D721Med (cell line): Measurements from ENCODE around the gene POMGNT1.

Source experiments
- DNase-seq: peaks from one replicate; pipeline ENCODE4 v3.0.0; 2011; ENCODE audit warnings: low spot score; ENCODE audit not compliant: insufficient read length
- FAIRE-seq: peaks from 2 replicates; lab custom pipeline; 2011; peaks lifted over from hg19 to GRCh38; lab: Jason Lieb, UNC
- TF ChIP-seq, protein P1 (sequence below): IDR thresholded peaks from 2 replicates; pipeline ENCODE4 v1.5.1; 2012; ENCODE audit warnings: mild to moderate bottlenecking, control low read depth; ENCODE audit not compliant: insufficient read depth; ENCODE audit errors: missing control alignments

The POMGNT1 gene

DNA sequence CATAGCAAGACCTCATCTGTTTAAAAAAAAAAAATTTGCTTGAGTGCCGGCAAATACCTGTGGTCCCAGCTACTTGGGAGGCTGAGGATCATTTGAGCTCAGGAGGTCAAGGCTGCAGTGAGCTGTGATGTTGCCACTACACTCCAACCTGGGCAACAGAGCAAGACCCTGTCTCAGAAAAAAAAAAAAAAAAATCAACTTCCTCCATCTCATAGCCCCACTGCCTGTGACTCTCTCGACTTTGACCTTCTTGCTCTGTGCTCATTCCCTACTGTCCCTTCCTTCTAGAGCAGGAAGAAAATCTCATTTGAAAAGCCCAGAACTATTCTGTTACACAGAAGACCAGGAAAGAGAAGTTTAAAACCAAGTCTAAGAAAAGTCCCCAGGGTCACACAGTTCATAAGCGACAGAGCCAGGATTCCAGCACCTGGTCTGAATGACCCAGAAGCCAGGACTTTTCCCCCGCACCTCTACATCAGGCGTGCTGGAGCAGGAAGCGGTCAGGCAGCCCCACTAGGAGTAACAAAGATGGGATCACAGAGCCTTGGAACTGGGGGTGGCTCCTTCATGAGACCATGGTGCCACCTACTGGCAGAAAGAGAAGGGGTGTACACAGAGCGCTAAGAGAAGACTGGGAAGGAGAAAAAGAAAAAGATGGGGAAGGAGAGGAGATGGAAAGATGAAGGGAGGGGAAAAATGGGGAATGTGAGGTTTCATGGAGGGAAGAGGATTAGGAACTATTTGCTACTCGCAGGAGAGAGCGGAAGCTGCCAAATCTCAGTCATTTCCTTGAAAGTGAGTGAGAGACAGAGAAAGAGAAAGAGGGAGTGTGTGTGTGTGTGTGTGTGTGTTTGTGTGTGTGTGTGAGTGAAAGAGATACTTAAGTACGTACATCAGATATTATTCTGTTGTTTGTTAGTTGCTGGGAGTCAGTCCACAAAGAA is 18.8 kb downstream of the POMGNT1 start:
- DNase-seq: peak; percentile 90
- TF ChIP-seq, protein P1, sequence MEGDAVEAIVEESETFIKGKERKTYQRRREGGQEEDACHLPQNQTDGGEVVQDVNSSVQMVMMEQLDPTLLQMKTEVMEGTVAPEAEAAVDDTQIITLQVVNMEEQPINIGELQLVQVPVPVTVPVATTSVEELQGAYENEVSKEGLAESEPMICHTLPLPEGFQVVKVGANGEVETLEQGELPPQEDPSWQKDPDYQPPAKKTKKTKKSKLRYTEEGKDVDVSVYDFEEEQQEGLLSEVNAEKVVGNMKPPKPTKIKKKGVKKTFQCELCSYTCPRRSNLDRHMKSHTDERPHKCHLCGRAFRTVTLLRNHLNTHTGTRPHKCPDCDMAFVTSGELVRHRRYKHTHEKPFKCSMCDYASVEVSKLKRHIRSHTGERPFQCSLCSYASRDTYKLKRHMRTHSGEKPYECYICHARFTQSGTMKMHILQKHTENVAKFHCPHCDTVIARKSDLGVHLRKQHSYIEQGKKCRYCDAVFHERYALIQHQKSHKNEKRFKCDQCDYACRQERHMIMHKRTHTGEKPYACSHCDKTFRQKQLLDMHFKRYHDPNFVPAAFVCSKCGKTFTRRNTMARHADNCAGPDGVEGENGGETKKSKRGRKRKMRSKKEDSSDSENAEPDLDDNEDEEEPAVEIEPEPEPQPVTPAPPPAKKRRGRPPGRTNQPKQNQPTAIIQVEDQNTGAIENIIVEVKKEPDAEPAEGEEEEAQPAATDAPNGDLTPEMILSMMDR: peak; percentile 99
- FAIRE-seq: no peak

DNA sequence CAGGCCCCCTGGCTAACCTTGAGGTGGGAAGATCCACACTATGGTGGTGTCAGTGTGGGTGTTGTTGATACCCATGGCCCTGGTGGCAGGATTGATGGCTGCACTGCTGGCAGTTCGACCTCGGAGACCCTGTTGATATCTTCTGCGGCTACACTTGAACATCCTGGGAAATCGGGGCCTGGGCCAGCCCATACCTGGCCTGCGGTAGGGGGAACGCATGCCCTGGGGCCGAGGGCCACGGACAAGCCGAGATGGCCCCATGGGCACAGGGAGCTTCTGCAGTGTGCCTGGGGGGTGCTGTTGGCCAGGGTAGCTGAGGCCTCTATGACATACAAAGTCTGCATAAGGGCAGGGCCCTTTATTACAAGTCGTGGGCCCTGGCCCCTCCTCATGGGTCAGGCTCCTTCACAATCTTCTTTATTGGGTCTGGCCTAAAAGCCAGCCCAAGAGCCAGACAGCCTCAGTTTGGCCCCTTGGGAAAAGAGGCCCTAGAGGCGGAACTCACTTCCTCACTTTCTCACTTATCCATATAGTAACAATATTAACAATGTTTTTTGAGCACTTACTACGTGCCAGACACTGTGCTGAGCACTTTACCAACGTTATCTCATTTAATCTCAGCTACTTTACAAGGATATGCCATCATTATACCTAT is 21.9 kb downstream of the POMGNT1 start, which contains the start of gene P3R3URF:
Gene P3R3URF, minus strand, starts transcription at position 278 of the 655 bp plus-strand sequence. Its CDS starts 17 bp downstream, at position 261.
- FAIRE-seq: no peak
- DNase-seq: no peak
- TF ChIP-seq, protein P1: no peak

DNA sequence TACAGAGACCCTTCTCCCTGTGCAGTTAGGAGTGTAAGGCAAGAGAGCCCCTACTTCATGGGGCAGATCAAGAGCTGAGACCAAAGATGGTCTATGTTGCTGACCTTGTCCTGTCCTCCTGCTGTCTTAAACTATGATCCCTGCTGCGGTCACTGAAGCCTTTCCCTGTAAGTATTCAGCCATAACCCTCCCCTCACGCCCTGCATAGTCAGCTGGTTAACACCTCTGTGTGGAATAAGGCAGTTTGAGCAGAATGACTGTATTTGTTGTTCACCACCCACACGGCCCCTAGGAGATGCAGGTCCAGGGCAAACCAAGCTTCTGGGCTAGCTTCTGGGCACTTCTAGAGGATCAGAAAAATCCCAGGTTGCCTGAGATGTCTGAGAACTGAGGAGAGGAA is 23.0 kb downstream of the POMGNT1 start:
- TF ChIP-seq, protein P1: no peak
- peak; percentile 1 for DNase-seq
- no peak for FAIRE-seq

DNA sequence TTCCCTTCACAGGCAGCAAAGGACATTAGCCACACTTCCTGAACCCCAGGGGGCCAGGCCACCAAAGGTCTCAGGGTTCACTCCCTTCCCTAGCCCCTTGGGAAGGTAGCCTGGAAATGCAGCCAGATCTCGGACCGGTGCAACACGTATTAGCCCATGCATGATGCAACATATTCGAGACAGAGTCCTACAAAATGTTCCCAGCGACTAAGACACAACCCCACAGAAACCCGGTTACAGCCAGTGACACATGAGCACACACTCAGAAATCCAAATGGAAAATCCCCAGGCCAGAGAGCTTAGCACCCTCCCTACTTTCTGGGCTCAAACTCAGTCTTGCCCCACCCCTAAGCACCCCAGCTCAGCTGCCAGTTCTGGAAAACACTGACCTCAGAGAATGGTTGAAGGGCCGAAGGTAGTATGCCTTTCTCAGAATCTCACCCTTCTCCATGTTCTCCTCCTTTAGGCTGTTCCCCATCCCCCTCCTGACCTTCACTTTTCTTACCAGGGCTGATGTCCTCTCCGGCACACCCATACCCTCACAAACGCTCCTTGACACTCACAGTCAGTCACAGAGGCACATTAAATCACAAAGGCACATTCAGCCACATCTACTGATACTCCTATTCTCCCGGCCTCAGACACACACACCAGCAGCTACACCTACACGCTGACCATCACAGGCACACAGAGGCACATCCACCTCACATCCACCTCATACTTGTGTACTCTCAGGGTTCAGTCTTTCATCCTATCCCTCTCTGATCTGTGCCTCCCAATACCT is 23.6 kb downstream of the POMGNT1 start, which contains the start of gene TSPAN1:
Gene TSPAN1, plus strand, starts transcription at position 640 of the 784 bp plus-strand sequence. CDS start 6,021 bp downstream, outside the sequence.
- DNase-seq: peak; percentile 5
- TF ChIP-seq, protein P1: no peak
- FAIRE-seq: no peak

DNA sequence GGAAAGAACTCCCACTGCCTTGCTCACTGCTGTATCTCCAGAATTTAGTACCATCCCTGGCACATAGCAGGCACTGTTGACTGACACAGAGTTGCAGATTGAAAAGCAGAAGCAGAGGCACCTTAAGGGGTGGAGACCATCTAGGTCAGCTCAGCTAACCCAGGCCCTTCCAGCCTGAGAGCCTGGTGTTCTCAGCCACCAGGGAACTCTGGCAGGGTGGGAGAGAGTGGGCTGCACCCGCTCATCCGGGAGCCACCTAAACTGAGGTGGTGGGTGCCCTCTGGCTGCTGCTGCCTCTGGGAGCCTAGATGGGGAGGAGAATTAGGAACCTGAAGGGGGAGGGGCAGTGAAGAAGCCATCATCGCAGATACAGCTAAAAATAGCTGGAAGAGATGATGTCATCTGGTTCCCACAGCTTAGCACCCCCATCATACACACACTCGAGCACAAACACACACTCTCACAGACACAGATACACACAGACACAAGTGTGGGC is 24.8 kb downstream of the POMGNT1 start:
- TF ChIP-seq, protein P1: no peak
- FAIRE-seq (no peak), DNase-seq (no peak)

DNA sequence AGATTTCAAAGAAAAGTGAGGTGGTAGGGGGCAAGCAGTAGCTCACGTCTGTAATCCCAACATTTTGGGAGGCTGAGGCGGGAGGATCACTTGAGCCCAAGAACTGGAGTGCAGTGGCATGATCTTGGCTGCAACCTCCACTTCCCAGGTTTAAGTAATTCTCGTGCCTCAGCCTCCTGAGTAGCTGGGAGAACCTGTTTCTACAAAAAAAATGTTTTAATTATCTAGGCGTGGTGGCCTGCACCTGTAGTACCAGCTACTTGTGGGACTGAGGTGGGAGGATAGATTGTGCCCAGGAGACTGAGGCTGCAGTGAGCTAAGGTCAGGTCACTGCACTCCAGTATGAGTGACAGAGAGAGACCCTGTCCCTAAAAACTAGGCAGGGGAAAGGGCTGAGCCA is 25.9 kb downstream of the POMGNT1 start:
- FAIRE-seq: no peak
- no peak for DNase-seq
- TF ChIP-seq, protein P1: no peak
